DOHH2 (cell line): Measurements from ENCODE around the gene FBXL2.

Source experiments
- H3F3A ChIP-seq: fragments of 200-600 bp; sonication (generic), shearing (Covaris generic); 2 replicates; pipeline ENCODE4 v1.6.0; 2016; ENCODE audit warnings: antibody characterized with exemption, mild to moderate bottlenecking; ENCODE audit not compliant: control insufficient read depth, insufficient read depth
- H3K27ac ChIP-seq: fragments of 200-600 bp; sonication (generic); 2 replicates; pipeline ENCODE4 v1.5.1; 2014; ENCODE audit warnings: low read depth, mild to moderate bottlenecking, low read length, moderate library complexity
- H3K27me3 ChIP-seq: fragments of 200-600 bp; sonication (generic); 2 replicates; pipeline ENCODE4 v1.6.1; 2014; ENCODE audit warnings: mild to moderate bottlenecking, low read length, mixed read lengths; ENCODE audit not compliant: control insufficient read depth
- H3K36me3 ChIP-seq: fragments of 200-600 bp; sonication (generic); 2 replicates; pipeline ENCODE4 v1.6.1; 2014; ENCODE audit warnings: mild to moderate bottlenecking, low read length, moderate library complexity, mixed read lengths; ENCODE audit not compliant: control insufficient read depth
- H3K4me1 ChIP-seq: fragments of 200-600 bp; sonication (generic); 2 replicates; pipeline ENCODE4 v1.6.1; 2014; ENCODE audit warnings: mild to moderate bottlenecking, low read length, mixed read lengths; ENCODE audit not compliant: control insufficient read depth
- H3K4me2 ChIP-seq: fragments of 200-600 bp; sonication (generic); 2 replicates; pipeline ENCODE4 v1.6.0; 2014; ENCODE audit warnings: mild to moderate bottlenecking, low read length, moderate library complexity
- H3K4me3 ChIP-seq: fragments of 200-600 bp; sonication (generic); 2 replicates; pipeline ENCODE4 v1.5.1; 2014; ENCODE audit warnings: mild to moderate bottlenecking, low read length, mixed read lengths
- H3K79me2 ChIP-seq: fragments of 200-600 bp; sonication (generic); 2 replicates; pipeline ENCODE4 v1.6.1; 2014; ENCODE audit warnings: mild to moderate bottlenecking, low read length, mixed read lengths; ENCODE audit not compliant: control insufficient read depth
- H3K9me2 ChIP-seq: fragments of 200-600 bp; sonication (generic); replicated peaks from 2 replicates; pipeline ENCODE4 v1.6.1; 2014; ENCODE audit warnings: mild to moderate bottlenecking, low read length, mixed read lengths; ENCODE audit not compliant: control insufficient read depth
- H3K9me3 ChIP-seq: fragments of 200-600 bp; sonication (generic); 2 replicates; pipeline ENCODE4 v1.6.1; 2014; ENCODE audit warnings: antibody characterized with exemption, low read length, mixed read lengths; ENCODE audit not compliant: control insufficient read depth, insufficient read depth
- H4K20me1 ChIP-seq: fragments of 200-600 bp; sonication (generic); 2 replicates; pipeline ENCODE4 v1.6.0; 2014; ENCODE audit warnings: low read depth, mild to moderate bottlenecking, antibody characterized with exemption, low read length, moderate library complexity; ENCODE audit not compliant: control insufficient read depth, insufficient read depth
- EZH2phosphoT487 ChIP-seq: fragments of 200-600 bp; sonication (generic); IDR thresholded peaks from 2 replicates; pipeline ENCODE4 v1.6.1; 2017; ENCODE audit warnings: borderline replicate concordance, mild to moderate bottlenecking, antibody characterized with exemption, low read length, moderate library complexity, mixed read lengths
- TF ChIP-seq, protein P1 (sequence below): fragments of 200-600 bp; sonication (generic); IDR thresholded peaks from one replicate; pipeline ENCODE4 v1.5.1; 2014; ENCODE audit warnings: antibody characterized with exemption, mild to moderate bottlenecking, low read depth, low read length; ENCODE audit not compliant: poor library complexity, severe bottlenecking

Gene FBXL2

DNA sequence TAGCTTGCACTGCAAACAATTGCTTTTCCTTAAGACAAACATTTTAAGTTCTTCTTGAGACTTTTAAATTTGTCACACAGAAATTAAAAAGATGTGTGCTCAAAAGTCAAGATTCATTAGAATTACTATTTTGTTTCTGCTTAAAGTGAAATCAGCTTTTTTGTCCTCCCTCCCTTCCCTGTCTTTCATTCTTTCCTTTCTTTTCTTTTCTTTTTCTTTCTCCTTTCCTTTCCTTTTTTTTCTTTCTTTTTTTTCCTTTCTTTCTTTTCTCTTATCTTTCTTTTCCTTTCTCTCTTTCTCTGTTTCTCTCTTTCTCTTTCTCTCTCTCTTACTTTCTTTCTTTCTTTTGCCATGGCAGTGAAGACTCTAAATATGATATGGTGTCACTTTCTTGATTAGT lies 37.8 kb downstream of the FBXL2 start:
- Histone ChIP-seq H3K4me3 (no peak overlapping the region), H3K27ac (no peak overlapping the region), H3K4me2 (no peak overlapping the region), H3K27me3 (peaks cover 14% of the 10 kb centered on the region), H3K36me3 (no peaks in the 10 kb centered on the region), H3F3A (no peaks in the 10 kb centered on the region), H3K4me1 (no peaks in the 10 kb centered on the region), H3K9me2 (no peaks in the 10 kb centered on the region), H3K9me3 (no peaks in the 10 kb centered on the region), H3K79me2 (no peaks in the 10 kb centered on the region), H4K20me1 (no peaks in the 10 kb centered on the region)
- TF ChIP-seq EZH2phosphoT487, result no peak
- TF ChIP-seq, protein P1, sequence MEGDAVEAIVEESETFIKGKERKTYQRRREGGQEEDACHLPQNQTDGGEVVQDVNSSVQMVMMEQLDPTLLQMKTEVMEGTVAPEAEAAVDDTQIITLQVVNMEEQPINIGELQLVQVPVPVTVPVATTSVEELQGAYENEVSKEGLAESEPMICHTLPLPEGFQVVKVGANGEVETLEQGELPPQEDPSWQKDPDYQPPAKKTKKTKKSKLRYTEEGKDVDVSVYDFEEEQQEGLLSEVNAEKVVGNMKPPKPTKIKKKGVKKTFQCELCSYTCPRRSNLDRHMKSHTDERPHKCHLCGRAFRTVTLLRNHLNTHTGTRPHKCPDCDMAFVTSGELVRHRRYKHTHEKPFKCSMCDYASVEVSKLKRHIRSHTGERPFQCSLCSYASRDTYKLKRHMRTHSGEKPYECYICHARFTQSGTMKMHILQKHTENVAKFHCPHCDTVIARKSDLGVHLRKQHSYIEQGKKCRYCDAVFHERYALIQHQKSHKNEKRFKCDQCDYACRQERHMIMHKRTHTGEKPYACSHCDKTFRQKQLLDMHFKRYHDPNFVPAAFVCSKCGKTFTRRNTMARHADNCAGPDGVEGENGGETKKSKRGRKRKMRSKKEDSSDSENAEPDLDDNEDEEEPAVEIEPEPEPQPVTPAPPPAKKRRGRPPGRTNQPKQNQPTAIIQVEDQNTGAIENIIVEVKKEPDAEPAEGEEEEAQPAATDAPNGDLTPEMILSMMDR, result no peak

DNA sequence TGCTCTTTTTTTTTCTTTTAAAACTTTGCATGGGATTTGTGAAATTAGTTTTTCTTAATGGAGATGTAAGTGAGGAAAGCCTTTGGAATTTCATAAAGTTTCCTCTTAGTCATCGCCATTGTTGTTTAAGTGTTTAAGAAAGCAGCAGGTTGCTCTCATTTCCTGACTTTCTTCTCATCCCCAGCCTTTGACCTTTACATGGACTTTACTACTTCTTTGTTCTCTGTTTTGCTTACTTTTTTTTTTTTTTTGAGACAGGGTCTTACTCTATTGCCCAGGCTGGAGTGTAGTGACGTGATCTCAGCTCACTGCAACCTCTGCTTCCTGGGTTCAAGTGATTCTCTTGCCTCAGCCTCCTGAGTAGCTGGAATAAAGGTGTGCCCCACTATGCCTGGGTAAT lies 38.6 kb downstream of the FBXL2 start:
- no peaks in the 10 kb centered on the region for H3K9me3 ChIP-seq
- H3F3A ChIP-seq, result no peaks in the 10 kb centered on the region
- no peaks in the 10 kb centered on the region for H4K20me1 ChIP-seq
- H3K4me3 ChIP-seq, result no peak overlapping the region
- H3K36me3 ChIP-seq, result no peaks in the 10 kb centered on the region
- H3K79me2 ChIP-seq, result no peaks in the 10 kb centered on the region
- peaks cover 14% of the 10 kb centered on the region for H3K27me3 ChIP-seq
- TF ChIP-seq, protein P1, result no peak
- TF ChIP-seq EZH2phosphoT487, result no peak
- no peak overlapping the region for H3K4me2 ChIP-seq
- no peaks in the 10 kb centered on the region for H3K4me1 ChIP-seq
- no peak overlapping the region for H3K27ac ChIP-seq
- H3K9me2 ChIP-seq, result no peaks in the 10 kb centered on the region

DNA sequence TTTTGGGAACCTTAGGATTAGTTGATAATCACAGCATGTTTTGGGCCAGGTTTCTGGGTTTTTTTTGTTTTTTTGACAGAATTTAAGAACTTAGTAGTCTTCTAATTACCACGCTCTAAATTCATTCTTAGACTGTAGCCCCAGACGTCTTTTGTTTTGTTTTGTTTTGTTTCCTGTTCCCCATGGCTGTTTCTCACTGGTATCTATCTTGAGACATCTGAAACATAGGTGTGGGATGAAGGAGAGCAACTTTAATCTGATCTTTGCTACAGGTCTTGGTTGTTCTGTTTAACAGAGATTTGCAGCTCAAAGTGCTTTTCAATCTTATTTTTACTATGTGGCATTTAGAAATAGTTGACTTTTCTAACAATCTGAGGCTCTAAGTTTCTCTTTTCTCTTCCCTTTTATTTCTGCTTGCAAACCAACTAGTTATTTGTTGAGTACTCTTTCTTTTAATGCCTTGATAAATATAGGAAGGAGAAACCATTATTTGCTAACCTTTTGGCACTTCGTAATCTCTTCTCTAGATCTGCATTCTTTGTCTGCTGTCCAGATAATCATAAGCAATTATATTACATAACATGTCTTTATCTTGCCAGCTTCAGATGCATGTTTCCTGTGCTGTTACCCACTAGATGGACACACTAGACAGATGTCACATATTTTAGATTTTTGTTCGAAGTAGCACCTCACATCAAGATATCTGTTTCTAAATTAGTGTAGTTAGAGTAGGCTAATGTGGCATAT lies 40.9 kb downstream of the FBXL2 start:
- no peaks in the 10 kb centered on the region for H3K79me2 ChIP-seq
- H3K27ac ChIP-seq, result no peak overlapping the region
- no peaks in the 10 kb centered on the region for H3K9me2 ChIP-seq
- no peak overlapping the region for H3K4me3 ChIP-seq
- peaks cover 14% of the 10 kb centered on the region for H3K27me3 ChIP-seq
- H3K9me3 ChIP-seq, result no peaks in the 10 kb centered on the region
- TF ChIP-seq EZH2phosphoT487, result no peak
- TF ChIP-seq, protein P1, result no peak
- H3K36me3 ChIP-seq, result no peaks in the 10 kb centered on the region
- no peaks in the 10 kb centered on the region for H4K20me1 ChIP-seq
- H3K4me2 ChIP-seq, result no peak overlapping the region
- H3K4me1 ChIP-seq, result no peaks in the 10 kb centered on the region
- H3F3A ChIP-seq, result no peaks in the 10 kb centered on the region
